Activated CD4-positive, alpha-beta T cell treated with anti-CD3 and anti-CD28 coated beads, Interleukin-2, amount 50 U/mL, for 24 hours (primary cell): Measurements from ENCODE around the gene SPRR4.
"Not testable (repeated sequence)": the region's sequence is repeated elsewhere in the genome, so short reads cannot be mapped to it uniquely, and the experiment has no call there.

Experiments used
- DNase-seq, 2 donors: peaks; one replicate each; pipeline ENCODE4 v3.0.0-alpha.2; 2020; ENCODE audit warnings: low read depth in 1 of 2, low spot score in 1 of 2

SPRR4 gene

DNA sequence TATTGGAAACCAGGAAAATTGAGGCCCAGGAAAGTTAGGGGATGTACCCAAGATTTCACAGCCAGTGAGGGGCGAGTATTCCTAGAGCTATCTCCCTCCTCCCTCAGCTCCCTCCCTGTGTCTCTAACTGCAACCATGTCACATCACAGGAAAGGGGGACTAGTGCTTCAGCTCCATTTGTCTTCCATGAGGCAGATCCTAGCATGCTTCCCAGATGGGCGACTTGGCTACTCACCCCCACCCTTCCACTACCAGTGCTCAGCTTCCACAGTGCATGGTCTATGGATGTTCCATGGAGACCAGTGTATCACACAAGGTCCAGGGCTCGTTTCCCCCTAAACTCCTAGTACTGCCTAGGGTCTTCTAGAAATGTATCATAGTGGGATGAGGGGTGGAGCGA lies 4.6 kb upstream of the SPRR4 start:
- no peak for DNase-seq

DNA sequence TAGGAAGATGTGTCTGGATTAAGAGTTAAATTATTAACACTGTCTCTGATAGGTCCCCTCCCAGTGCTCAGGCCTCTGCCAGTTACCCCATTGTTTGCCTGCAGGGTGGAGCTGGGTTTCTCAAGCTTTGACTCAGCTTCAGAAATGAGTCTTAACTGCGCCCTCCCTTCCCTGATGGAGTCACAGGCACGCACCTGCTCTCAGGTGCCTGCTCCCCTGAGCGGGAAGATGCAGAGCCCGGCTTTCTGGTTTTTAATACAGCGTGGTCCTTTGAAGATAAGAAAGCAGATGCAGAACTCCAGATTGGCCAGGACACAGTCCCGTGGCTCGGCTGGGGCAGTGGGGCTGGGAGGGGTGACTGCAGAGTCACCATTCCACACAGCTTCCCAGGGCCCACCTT lies 3.2 kb upstream of the SPRR4 start:
- DNase-seq = no peak

DNA sequence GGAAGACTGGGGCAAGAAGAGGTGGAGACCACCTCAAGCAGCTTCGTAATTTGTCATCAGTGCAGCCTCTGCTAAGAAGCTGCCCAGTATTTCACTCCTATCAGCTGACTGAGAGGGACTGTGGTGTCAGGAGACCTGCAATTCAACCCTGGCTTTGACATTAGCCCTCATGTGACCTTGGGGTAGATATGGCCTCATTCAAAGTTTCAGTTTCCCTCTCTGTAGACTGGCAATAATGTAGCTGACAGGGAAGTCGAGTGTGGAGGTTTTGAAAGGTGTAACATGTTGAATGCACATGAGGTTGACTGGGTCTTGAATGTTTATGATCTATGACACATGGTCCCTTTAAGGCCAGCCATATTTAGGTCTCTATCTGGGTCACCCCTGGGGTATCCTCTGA lies 2.2 kb upstream of the SPRR4 start:
- DNase-seq = no peak

DNA sequence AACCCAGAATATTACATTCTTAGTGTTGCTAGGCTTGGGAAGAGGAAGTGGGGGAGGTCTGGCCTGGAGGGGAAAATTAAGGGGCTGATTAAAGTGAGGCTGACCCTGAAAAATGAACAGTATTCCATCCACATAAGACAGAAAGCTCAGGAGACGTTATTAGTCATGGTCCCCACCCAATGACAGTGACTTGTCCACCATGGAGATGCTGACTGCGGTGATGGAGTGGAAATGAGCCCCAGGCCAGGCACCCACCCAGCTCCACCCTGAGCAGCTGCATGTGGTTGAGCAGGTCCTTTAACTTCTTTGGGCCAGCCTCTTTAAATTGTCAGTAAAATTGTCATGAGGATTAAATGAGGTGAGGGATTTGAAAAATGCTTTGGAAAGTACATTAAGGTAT lies 1.4 kb upstream of the SPRR4 start:
- DNase-seq = no peak

DNA sequence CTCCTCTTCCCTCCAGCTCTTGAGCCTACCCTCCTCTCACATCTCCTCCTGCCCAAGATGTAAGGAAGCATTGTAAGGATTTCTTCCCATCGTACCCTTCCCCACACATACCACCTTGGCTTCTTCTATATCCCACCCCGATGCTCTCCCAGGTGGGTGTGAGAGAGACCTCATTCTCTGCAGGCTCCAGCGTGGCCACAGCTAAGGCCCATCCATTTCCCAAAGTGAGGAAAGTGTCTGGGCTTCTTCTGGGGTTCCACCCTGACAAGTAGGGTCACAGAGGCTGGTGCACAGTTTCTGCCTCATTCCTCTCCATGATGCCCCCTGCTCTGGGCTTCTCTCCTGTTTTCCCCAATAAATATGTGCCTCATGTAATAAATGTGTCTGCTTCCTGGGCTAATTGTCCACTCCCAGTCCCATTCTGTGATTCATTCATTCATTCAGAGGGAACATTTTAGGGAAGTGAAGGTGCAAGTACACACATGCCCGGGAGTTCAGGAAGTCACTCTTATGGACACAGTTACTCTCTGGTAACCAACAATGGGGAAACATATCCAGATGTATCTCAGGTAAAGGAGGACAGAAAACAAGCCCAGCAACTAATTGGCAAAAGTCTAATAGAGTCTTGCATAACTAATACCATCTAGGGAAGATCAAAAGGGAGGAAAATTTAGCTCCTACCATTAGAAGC lies 1.9 kb downstream of the SPRR4 start:
- no peak for DNase-seq

DNA sequence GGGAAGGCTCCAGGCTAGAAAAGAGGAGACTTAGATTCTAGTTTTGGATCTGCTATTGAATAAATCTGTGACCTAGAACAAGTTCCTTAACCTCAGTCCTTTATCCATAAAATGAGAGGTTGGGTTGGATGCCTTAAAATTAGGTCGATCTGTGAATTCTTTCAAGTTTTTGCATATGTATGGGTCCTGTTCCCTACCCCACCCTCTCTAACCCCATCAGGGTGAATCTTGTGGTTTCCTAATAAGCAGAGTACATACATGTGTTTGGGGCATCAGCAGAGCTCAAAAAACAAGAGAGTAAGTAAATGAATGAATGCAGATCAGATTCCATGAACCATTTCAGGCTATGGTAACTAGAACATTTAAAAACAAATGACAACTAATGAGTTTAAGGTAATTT lies 6.2 kb downstream of the SPRR4 start:
- DNase-seq = no peak

DNA sequence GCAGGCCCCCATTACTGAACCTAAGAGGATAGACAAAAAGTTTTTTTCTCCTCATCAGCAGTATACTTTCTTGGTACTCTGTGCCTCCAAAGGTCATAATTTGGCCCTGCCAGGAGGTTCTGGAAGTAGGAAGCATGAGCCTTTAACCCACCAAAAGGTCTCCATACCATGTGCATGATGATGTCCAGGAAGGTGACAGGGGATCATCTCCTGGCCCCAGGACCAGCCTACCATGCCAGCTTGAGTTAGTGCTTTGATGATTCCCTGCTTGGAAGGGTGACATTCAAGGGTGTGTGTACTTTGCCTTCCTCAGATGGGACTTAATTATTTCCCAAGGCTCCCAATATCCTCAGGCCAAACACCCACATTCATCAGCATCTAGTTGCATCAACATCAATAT lies 7.2 kb downstream of the SPRR4 start:
- DNase-seq = no peak

DNA sequence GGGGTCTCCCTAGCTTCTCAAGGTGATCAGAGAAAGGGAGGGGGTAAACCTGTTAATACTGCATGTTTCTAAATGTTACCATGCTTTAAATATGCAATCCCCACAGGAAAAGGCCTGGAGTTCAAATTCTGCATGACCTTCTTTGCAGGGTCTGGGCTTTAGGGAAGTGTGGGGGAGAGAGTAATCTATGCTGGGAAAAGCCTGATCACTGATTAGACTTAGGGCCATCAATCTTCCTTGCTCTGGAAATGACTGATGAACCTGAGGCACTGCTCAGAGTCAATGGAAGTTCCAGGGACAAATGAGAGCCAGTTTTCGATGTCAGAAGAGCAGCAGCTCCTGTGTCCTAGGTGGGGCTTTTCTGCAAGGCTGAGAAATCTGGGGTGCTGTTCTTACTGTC lies 10.2 kb downstream of the SPRR4 start:
- no peak for DNase-seq

DNA sequence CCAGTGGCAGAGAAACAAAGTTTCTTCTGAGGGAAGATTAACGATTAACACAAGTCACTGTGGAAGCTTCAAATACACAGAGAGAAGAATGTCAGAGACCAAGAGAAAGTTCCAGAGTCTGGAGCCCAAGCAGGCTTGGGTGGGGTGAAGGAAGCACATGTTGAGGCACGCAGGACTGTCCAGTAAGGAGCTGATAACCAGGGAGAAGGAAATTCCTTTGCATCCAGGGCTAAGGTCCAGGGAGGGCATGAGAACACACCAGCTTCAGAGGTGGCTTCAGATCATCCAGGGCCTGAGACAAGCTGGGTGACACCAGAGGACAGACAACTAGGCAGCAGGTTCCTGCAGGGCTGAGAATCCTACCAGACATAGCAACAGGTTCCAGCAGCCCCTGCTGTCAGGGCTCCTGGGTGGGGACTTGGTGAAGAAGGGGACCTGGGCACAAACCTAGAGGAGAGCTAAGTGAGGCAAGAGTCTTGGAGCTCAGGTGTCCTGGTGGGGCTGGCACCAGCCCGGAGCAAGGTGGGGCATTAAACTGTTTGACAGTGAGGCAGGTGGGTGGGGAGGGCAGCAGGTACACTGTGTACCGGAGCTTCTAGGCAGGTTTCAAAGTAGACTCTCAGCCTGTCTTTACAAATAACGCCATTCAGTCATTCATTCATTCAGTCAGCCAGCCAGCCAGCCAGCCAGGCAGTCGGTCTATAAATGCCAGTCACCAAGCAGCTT lies 10.9 kb downstream of the SPRR4 start:
- no peak for DNase-seq

DNA sequence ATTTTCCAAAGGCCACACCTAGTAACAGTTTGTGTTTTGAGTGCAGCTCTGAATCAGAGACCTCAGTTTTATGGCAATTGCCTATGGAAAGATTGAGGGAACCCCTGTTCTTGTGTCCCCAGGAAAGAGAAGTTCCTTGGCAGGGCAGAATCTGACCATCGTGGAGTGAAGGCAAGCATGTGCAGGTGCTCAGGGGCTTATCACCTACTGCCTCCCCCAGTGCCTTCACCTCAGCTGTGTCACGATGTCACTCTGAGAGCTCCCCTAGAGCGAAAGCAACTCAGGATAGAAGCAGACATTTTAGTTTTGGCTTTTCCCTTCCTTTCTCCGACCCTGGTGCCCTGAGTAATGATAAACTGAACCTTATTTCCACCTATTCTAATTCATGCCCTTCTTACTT lies 11.6 kb downstream of the SPRR4 start:
- DNase-seq = no peak

DNA sequence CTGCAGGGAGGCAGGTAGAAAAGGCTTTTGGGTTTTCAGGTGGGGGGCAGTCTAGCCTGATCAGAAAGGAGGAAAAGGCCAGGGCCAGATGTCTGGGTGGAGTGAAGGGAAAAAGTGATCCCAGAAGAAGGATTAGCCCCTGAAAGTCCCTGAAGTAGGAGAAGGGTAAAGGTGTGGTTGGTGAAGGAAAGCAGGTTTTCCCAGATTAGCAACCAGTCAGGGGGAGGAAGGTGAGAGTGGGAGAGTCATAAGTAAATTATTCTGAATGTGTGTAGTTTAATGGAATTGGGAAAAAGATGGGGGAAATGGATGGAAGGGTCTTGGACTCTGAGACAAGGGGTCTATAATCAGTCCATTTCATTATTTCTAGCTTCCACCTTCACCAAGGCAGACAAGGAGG lies 12.8 kb downstream of the SPRR4 start:
- no peak for DNase-seq

DNA sequence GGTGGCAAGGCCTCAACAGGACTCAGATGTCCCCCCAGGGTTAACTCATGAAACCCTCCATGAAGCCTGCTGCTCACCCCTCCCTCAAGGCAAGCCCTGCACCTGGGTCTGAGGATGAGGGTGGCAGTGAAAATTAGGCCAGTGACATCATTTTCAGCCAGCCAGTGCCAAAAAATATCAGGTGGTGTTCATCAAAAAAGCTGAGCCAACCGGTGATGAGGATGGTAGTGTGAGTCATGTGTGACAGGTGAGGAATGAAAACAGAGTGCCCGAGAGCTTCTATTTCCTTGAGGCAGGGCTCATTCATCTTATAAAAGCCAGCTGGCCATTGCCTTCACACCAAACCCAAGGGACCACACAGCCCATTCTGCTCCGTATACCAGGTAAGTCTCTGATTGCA lies 13.3 kb downstream of the SPRR4 start, which contains the start of gene SPRR1A:
TSS of gene SPRR1A (plus strand) at position 339 of the 400 bp plus-strand sequence. CDS start 1,150 bp downstream, outside the sequence.
- DNase-seq = no peak

DNA sequence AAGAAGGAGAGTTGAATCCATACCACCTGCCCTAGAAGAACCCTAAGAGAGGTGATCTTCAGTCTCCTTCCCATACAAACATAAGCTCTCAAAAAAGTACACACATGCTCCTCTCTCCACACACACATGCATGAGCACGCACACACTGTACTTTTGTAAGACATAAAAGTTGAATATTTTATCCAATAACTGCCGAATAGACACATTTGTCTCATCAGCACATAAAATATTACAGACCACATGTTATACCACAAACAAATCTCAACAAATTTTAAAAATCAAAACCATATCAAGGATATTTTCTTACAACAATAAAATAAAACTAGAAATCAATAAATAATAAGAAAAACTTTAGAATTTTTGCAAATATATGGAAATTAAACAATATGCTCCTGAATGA lies 16.1 kb downstream of the SPRR4 start:
- no peak for DNase-seq

DNA sequence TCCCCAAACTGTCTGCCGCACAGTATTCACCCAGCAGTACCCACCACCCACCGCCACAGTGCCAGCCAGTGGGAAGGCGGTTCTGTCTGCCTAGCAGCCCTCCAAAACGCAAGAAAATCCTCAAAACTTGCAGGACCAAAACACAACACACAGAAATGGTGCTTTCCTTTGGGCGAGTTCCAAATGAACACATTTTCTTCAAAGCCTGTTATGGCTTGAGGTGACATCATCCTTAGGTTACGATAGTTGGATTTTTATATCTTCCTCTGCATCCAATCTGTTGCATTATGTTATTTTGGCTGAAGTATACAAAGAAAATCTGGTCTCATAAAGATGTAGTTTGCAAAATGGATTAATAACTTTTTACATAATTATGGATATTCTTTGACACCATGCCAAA lies 22.7 kb downstream of the SPRR4 start:
- DNase-seq = no peak

DNA sequence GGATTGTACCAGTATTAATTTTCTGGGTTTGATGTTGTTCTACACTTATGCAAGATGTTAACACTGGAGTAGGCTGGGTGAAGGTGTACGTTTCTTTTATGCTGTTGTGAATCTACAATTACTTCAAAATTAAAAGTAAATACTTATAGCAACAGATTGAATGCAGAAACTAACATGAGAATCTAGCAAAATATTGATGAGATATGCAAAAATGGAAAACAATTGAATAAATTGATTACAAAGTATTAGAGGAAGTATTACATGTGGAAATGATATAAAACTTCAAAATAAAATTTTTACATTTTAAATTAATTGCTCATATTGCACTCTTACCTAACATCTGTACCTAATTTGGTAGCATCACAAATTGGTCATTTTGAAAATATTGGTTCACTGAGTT lies 25.4 kb downstream of the SPRR4 start:
- no peak for DNase-seq

DNA sequence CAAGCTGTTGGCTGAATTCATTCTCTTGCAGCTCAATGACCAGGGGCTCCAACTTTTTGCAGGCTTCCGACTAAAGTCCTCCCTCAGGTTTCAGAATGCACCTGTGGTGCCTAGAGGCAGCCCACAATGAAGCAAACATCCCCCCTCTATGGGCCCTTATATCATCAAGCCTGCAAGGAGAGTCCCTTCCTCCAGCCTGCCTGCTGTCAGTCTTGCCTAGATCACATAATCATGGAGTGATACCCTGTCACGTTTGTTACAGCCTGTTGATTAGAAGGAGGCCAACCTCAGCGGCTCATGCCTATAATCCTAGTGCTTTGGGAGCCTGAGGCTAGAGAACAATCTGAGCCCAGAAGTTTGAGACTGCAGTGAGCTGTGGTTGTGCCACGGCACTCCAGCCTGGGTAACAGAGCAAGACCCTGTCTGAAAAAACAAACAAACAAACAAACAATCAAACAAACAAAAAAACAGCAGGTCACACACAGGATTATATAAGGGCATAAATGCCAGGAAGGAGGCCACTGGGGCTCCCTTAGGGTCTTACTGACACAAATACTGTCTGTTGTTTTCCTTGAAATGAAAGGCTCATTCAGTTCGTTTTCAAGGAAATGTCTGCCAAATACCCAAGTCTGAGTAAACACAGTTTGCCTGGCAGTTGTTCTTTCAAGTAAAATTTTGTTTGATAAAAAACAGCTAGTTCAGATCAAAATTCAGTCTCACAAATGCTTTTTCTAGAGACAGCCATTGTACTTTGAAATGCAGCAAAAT lies 26.4 kb downstream of the SPRR4 start:
- DNase-seq = no peak

DNA sequence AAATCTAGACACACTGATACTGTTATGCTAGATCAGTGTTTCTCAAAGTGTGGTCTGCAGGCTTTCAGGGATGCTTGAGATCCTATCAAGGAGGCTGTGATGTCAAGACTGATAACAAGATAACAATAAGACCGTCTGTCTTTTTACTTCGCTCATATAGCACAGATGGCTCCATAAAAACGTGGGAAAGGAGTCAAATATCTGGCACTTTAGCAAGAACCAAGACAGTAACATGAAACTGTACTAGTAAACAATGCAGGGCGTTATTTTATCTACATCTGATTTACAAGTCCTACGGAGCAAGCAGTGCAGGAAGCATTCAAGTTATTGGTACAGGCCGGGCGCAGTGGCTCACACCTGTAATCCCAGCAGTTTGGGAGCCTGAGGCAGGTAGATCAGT lies 27.5 kb downstream of the SPRR4 start:
- no peak for DNase-seq

DNA sequence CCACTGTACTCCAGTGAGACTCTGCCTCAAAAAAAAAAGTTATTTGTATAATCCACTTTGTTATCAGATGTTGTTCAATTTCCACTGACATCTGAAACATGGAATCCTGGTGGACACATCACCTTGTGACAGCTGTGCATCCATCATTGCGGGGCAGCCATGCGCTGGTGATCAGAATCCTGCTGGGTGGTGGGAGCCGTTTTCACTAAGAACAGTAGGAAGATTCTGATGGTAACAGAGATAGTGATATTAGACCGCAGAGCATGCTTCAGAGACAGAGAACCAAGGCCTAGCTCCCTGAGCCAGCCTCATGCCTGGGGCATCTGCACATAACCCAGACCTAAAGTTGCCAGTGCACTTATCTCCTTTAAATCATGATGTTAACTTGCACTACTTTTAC lies 28.0 kb downstream of the SPRR4 start:
- no peak for DNase-seq

DNA sequence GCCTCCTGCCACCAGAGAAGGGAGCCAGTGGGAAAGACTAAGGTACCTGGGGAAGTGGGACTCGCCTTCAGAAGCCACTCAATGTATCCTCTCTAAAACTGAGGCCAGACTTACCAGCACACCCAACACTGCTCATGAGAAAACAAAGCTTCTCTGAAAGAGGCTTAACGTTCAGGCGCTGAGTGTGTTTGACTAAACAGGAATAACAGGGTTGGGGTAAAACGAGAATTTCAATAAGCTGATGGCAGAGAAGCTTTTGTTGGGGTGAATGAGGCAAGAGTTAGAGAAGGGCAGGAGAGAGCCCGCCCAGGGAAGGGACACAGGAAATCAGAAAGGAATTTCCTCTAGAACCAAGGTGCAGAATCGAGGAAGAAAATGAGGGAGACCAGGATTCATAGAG lies 29.4 kb downstream of the SPRR4 start:
- DNase-seq = no peak

DNA sequence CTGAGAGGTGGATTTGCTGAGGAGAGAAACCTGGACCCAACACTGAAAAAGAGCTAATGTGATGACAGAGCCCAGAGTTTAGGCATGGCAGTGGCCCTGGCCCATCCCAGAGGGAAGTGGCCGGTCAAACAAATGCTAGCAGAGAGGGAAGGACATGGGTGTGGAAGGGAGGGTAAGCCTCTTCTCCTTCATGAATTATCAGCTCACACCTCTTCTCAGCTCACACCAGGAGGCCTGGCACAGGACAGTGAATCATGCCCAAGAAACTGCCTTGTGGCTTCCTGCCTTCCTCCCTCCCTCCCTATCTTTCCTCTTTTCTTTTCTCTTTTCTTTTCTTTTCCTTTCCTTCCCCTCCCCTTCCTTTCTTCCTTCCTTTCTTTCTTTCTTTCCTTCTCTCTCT lies 29.8 kb downstream of the SPRR4 start:
- DNase-seq = no peak

DNA sequence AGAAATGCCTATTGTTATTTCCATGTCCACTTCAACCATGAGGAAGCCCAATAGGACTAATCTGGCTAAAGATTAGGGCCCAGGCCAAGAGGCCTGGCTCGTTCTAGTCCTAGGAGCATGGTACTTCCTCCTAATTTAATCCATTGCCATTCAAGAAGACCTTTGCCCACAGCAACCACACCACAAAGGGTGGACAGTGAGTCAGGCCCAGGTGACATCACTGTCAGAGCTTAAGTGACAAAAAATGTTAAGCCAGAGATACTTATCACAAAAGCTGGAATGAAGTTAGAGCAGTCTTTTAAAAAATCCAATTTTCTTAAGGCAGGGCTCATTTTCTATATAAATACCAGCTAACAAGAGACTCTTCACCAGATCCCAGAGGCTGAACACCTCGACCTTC lies 30.9 kb downstream of the SPRR4 start, which contains the start of gene SPRR3:
TSS of gene SPRR3 (plus strand) at position 368 of the 400 bp plus-strand sequence. CDS start 1,272 bp downstream, outside the sequence.
- no peak for DNase-seq

DNA sequence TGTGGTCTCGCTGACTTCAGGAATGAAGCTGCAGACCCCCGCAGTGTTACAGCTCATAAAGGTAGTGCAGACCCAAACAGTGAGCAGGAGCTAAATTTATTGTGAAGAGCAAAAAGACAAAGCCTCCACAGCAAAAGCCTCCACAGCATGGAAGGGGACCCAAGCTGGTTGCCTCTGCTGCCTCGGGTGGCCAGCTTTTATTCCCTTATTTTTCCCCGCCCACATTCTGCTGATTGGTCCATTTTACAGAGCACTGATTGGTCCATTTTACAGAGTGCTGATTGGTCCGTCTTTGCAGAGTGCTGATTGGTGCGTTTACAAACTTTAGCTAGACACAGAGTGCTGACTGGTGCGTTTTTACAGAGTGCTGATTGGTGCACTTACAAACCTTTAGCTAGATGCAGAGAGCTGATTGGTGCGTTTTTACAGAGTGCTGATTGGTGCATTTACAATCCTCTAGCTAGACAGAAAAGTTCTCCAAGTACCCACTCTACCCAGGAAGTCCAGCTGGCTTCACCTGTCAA lies 40.8 kb downstream of the SPRR4 start:
- not testable (repeated sequence) for DNase-seq
